K562 (cell line): Measurements from ENCODE around the gene CABP4. TPM values are rescaled to one million over a fixed set of nuclear protein-coding genes. Genes with fewer than 3 reads are reported as not detected.

Source experiments
- ARNT ChIP-seq, 2 experiments: fragments of 450-650 bp; IDR thresholded peaks; 2 replicates each; pipeline ENCODE4 v1.6.1; 2016; ENCODE audit warnings: mild to moderate bottlenecking in 1 of 2
- ELF4 ChIP-seq: fragments of 450-650 bp; formaldehyde crosslinking; IDR thresholded peaks from 2 replicates; pipeline ENCODE4 v1.4.0; 2022; ENCODE audit warnings: missing genetic modification characterization
- ELK1 ChIP-seq: sonication (generic); formaldehyde crosslinking; IDR thresholded peaks from 2 replicates; pipeline ENCODE4 v1.8.1; 2022; ENCODE audit warnings: missing genetic modification reagents
- PRDM10 ChIP-seq: fragments of 450-650 bp; IDR thresholded peaks from 2 replicates; pipeline ENCODE4 v1.6.1; 2018; ENCODE audit not compliant: partially characterized antibody
- SMAD3 ChIP-seq: fragments of 450-650 bp; formaldehyde crosslinking; conservative IDR thresholded peaks from 2 replicates; pipeline ENCODE4 v1.4.0; 2020; ENCODE audit warnings: mild to moderate bottlenecking
- SMARCE1 ChIP-seq: fragments of 450-650 bp; IDR thresholded peaks from 2 replicates; pipeline ENCODE4 v1.7.1; 2016; ENCODE audit warnings: mild to moderate bottlenecking
- SNRNP70 ChIP-seq: fragments of 200-400 bp; formaldehyde crosslinking; optimal IDR thresholded peaks from 2 replicates; pipeline ENCODE3; 2017; ENCODE audit warnings: low read depth, low read length
- ZBED1 ChIP-seq: IDR thresholded peaks from 2 replicates; pipeline ENCODE4 v1.6.1; 2014
- ZBTB43 ChIP-seq: sonication (generic); formaldehyde crosslinking; IDR thresholded peaks from 2 replicates; pipeline ENCODE4 v1.8.0; 2023; ENCODE audit warnings: mild to moderate bottlenecking, missing genetic modification reagents
- ZNF274 ChIP-seq: IDR thresholded peaks from 2 replicates; pipeline ENCODE4 v1.6.1; 2011; ENCODE audit warnings: low read depth, mild to moderate bottlenecking, low read length, moderate library complexity, borderline replicate concordance
- ZNF318 ChIP-seq, 2 experiments: fragments of 450-650 bp; IDR thresholded peaks; 2 replicates each; pipeline ENCODE4 v1.6.1; 2016; ENCODE audit warnings: mild to moderate bottlenecking in 2 of 2, borderline replicate concordance in 1 of 2, low read depth in 1 of 2, moderate library complexity in 1 of 2
- ZNF347 ChIP-seq: fragments of 450-650 bp; formaldehyde crosslinking; IDR thresholded peaks from 2 replicates; pipeline ENCODE4 v1.4.0; 2020; ENCODE audit warnings: low read depth, mild to moderate bottlenecking, moderate library complexity
- ZNF561 ChIP-seq: fragments of 450-650 bp; formaldehyde crosslinking; conservative IDR thresholded peaks from 2 replicates; pipeline ENCODE4 v1.4.0; 2020; ENCODE audit warnings: mild to moderate bottlenecking, moderate library complexity
- polyA plus RNA-seq, 8 experiments: library from polyadenylated mRNA; depleted of rRNA in 4 of 8; stranded (reverse) in 5 of 8; unstranded in 3 of 8; fragments of >200 nt; fragmentation: Nextera tagmentation in 2 of 8; fragmentation: Illumina TruSeq in 1 of 8; extraction: Ambion mirVana in 2 of 8; extraction: Trizol in 1 of 8; gene quantifications; 2 replicates each; pipeline versions ENCODE4 v1.2.1 to v1.2.3, GENCODE V29; 2011 to 2014; ENCODE audit warnings: inconsistent platforms in 1 of 8, missing spikeins in 1 of 8
- total RNA-seq, 7 experiments: library from RNA; depleted of rRNA in 6 of 7; stranded (reverse); fragments of >200 nt in 6 of 7; fragmentation: Illumina TruSeq in 2 of 7; extraction: Trizol in 2 of 7; gene quantifications; 2 replicates each; pipeline versions ENCODE4 v1.2.1 to v1.2.3, GENCODE V29; 2011 to 2021; ENCODE audit warnings: low replicate concordance in 1 of 7

The CABP4 gene
- total and polyA plus RNA-seq, 9 of the 15 experiments (the other 6 are each of a cell fraction or from before 2014, with no cell fraction given) = 0.11 TPM; not detected in 8

GRCh38 chr11:67463680-67464410 lies 8.7 kb downstream of the CABP4 start (continued):
- TF ChIP-seq ZBTB43 (CRISPR knock-in tag) = no peak
- no peak for TF ChIP-seq ZNF561 (CRISPR knock-in tag)
- peak; percentile 62; the same call in 1 of the 2 replicates for TF ChIP-seq ZBED1
- TF ChIP-seq ELK1 (CRISPR knock-in tag) = no peak
- no peak for TF ChIP-seq SNRNP70
- TF ChIP-seq SMARCE1 = no peak; the same call in 1 of the 2 replicates
- no peak for TF ChIP-seq ZNF318 (IDR thresholded peaks at IDR 0.05; ENCODE audit: borderline replicate concordance in 1 of 2, low read depth in 1 of 2)
- TF ChIP-seq ARNT (IDR thresholded peaks at IDR 0.05) = no peak
- TF ChIP-seq ZNF347 (CRISPR knock-in tag) = no peak
- no peak for TF ChIP-seq ZNF274
- peak; percentile 9 for TF ChIP-seq PRDM10
- TF ChIP-seq ELF4 (CRISPR knock-in tag) = peak; percentile 72; the same call in 1 of the 2 replicates
- 0 out of 2 replicates have a peak, but pooled peaks have one; percentile 12 for TF ChIP-seq SMAD3
